HG02970 (cell line): ENCODE data around the gene SPP2.

Experiments used
- ATAC-seq: cut with Tn5 transposase; IDR thresholded peaks from one replicate; pipeline ENCODE4 v1.9.1; 2021; ENCODE audit warnings: mild to moderate bottlenecking, moderate library complexity, moderate number of reproducible peaks; ENCODE audit not compliant: unreplicated experiment, low FRiP score

Gene SPP2

DNA sequence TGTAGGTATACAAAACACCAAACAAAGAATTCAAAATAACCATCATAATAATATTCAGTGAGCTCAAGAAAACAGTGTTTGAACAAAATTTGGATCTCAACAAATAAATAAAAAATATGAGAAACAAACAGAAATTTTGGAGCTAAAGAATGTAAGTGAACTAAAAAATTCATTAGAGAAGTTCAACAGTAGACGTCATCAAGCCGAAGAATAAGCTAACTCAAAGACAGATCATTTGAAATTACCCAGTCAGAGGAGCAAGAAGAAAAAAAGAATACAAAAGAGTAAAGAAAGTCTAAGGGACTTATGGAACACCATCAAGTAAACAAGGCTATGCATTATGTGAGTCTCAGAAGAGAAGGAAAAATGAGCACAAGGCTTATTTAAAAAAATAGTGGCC is 16.6 kb upstream of the SPP2 start:
- ATAC-seq = no peak

DNA sequence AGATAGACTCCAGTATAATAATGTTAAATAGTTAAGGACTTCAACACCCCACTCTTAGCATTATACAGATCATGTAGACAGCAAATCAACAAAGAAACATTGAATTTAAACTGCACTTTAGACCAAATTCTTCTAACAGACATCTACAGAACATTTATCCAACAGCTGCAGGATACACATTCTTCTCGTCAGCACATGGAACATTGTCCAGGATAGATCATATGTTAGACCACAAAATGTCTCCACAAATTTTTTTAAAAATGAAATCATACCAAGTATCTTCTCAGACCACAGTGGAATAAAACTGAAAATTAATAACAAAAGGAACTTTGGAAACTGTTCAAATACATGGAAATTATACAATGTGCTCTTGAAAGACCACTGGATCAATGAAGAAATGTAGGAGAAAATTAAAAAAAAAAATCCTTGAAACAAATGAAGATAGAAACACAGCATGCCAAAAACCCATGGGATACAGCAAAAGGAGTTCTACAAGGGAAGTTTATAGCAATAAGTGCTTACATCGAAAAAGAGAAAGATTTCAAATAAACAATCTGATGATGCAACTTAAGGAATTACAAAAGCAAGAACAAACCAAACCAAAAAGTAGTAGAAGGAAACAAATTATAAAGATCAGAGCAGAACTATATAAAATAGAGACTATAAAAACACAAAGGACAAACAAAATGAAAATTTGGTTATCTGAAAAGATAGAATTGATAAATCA is 12.3 kb upstream of the SPP2 start:
- no peak for ATAC-seq

DNA sequence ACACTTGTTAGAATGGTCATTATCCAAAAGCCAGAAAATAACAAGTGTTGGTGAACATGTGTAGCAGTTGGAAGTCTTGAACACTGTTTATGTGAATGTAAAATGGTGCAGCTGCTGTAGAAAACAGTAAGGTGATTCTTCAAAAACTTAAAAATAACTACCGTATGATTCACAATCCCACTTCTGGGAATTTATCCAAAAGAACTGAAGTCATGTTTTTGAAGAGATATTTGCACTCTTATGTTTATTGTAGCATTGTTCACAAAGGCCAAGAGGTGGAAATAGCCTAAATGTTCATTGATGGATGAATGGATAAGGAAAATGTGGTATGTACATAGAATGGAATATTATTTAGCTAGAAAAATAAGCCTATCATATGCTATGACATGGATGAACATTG is 6.3 kb upstream of the SPP2 start:
- ATAC-seq = no peak

DNA sequence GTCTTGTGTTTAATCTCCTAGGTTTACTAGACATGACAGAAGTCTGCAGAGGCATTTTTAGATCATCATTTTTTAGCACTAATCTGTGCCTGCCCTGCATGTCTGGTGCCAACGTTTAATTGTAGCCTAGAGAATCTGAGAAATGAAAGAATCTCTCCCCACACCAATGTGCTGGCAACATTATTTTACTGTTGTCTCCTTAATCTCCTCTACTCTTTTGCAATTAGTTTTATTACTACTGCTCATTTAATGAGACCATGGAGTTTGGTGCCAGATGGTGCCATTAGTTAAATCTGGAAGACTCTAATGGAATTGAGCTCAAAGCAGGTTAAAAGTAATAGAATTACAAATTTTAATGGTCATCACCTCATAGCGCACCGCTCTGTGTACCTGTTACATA is 4.0 kb upstream of the SPP2 start:
- ATAC-seq = no peak

DNA sequence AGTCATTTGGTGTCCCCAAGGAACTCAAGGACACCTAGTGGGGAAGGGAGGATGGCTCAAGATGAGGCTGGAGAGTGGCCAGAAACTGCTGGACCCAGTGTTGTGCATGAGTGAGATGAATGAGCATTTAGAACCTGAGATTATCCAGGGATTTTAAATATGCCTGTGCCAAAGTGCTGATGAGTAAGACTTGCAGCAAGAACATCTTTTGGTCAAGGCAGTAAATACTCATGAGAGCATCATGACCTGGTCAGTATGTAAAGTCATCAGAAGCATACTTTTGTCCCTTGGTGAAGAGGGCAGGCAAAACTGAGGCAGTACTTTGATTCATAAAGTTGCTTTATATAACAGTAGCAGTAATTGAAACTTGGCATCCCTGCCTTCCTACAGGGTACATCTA is 3.1 kb upstream of the SPP2 start:
- ATAC-seq = no peak

DNA sequence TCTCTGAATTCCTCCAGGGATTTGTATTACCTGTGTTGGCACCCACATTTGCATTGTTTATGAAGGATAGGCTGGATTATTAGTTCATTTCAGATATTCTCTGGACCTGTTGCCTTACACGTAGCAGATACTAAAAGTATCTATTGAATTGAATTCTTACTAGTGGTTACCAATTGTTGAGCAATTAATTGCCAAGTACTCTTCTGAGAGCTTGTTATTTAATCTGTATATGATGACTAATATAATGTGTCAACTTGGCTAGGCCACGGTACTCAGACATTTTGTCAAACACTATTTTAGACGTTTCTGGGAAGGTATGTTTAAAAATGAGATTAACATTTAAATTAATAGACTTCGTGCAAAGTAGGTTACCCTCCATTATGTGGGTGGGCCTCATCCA is 2.5 kb upstream of the SPP2 start:
- no peak for ATAC-seq

DNA sequence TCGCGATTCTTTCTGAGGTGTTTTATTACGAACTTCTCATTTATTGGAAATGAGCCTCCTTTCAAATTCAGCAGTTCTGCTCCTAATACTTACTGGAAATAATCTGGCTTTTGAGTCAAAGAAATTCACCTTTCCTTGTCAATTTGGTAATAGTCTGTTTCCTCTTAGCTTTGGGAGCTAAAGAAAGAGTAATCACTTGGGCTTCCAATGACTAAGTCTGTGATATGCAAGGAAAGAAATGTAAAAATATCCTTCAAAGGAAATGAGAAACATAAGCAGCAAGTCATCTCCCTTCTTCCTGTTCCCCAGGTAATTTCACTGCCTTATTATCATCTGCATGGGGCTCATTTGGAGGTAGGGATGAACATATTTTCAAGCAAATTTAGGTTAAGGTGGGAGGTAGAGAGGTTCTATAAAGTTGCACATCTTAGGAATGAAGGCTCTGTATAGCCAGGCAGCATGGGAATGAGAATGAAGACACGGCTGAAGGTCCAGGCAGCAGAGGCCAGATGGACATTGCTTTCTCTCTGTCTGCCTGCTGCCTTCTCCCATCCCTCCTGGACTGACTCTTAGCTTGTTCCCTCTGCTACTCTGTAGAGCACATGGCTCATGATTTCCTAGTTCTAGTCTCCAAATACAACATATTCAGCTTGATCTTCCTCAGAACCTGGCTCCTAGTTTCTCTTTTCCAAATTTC is 1.0 kb downstream of the SPP2 start:
- no peak for ATAC-seq

DNA sequence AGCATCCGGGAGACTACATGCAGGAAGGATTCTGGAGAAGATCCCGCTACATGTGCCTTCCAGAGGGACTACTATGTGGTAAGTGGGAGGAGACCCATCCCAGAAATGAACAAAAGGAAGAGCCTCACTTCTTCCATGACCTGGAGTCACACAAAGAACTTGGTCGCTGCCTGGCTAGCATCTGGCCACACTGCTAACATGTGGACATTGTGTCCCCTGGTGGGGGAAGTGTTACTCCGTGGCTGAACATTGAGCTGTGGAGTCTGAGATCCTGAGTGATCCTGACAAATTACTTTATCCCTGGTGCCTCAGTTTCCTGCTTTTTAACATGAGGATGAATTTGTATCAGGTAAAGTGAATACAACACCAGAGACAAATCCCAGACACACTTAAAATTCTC is 8.4 kb downstream of the SPP2 start:
- ATAC-seq = no peak

DNA sequence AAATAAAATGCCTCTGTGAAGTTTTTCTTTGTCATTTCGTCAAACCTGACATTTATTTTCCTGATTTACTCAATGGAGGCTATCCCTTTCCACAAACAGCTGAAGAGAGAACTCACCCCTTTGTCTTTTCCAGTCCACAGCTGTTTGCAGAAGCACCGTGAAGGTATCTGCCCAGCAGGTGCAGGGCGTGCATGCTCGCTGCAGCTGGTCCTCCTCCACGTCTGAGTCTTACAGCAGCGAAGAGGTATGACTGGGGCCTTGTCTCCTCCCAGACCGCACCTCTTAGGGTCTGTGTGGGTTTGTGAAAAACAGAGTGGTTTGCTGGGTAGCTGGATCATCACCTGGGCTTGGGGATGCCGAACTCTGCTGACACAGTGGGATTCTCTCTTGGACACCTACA is 9.7 kb downstream of the SPP2 start:
- ATAC-seq = no peak

DNA sequence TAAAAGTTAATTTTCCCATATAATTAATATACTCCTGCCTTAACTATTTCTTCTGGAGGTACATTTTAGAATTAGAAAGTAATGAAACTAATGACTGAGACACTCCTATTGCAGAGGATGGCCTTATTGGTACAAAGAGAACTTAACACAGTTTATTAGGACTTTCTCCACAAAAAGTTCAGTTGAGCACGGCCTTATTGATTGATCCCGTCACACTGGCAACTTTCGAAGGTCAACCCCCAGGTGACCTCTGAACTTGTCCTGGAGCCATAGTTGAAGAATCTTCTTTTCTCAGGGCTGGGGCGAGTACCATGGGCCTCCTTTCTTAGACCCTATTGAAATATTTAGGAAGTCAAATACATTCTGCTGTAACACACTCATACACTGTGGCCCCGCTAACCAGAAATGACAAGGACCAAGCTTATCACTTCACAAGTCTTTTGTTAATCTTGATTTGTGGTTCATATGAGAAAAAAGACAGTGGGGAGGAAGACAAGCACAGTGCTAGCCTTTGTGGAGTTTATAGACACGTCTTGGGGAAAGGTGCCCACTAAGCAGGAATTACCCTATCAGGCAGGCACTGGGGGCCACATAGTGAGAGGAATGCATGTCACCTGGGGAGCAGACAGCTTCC is 11.2 kb downstream of the SPP2 start:
- no peak for ATAC-seq

DNA sequence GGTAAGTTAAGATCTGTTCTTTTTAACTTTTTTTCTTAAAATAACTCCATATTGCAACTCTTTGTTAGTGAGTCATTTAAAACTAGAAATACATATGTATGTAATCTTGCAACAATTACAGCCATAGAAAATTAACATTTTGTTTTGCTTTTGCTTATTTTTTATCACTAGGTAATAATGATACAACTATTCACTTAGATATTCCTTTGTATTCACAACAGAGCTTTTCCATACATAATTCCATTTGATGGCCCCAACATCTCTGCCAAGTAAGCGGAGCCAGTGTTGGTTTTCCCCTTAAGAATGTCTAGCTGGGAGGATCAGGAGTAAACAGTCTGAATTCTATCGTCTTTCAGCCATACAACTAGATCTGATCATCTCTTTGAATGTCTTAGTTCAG is 16.1 kb downstream of the SPP2 start:
- no peak for ATAC-seq

DNA sequence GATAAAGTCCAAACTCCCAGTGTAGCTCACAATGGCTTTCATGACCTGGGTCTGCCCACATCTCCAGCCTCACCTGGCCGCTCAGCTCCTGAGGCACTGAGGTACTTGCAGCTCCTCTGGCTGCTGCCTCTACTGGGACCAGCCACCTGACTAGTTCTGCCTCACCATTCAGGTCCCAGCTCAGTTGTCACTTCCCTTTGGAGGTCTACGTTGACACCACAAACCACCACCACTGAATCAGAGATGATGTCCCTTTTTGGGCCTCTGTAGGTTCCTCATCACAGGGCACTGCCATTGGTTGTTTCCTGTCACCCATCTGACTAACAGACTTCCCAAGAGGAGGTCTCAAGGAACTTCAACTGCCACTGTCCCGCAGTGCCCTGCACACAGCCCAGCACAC is 21.2 kb downstream of the SPP2 start:
- ATAC-seq = no peak

DNA sequence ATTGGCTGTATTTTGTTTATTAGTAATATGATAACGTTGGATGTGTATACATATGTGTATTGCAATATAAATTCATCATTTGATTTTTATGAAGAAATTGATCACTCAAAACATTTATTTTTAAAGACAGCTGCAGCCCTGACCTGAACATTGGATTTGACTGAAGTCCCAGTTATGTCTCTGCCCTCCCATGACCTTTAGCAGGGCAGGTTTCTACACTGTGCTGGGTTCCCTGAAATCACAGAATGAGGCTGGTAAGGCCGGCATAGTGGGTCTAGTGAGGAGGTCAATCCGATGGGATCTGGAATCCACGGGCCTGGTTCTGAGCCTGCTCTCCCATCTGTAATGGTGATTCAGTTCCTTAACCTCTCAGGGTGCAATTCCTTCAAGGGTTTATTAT is 22.0 kb downstream of the SPP2 start:
- ATAC-seq = no peak

DNA sequence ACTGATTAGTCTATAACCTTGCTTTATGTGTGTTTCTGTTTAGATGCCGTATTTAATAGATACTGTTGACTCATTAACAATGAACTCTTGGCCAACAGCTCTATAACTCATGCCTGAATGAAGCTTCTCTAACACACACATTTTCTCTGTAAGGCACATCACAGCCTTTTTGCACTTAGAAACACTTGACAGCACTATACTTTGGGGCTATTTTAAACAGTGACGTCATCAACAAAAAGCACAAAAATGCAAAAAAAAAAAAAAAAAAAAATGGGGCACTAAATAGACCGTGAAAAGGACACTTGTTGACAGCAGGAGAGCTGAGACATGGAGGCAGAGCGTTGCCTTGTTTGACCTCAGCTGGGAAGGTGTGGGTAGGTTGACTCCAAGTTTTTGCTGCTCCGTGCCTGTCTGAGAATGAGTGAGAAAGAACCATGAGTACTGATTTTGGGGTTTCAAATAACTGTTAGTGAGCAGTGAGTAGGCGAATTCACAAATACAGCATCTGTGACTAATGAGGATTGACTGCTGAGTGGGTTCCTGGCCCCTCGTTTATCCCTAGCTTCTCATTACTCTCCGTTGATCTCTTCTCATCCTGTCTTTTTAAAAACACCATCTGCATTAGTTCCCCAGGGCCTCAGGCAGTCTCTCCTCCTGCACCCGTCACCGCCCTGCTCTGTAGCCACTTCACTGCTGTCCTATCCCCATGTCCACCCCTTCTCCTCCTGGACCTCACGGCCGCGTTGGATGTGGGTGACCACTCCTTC is 24.4 kb downstream of the SPP2 start:
- ATAC-seq = no peak

DNA sequence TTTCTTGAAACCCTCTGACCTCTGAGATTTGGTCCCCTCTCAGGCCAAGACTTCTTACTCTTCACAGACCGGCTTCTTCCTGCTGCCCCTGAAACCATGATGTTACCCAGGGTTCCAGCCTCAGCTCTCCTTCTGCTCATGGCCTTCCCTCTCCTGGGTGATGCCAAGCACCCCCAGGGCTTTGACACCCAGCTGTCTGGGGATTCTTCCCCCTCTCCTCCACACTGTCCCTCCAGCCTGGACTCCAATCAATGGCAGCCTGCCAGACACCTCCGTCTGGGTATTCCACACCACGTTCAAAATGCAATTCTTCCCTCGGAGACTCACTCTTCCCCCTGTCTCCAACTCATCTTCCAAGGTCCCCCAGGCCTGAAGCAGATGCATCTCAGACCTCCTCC is 25.0 kb downstream of the SPP2 start:
- ATAC-seq = no peak

DNA sequence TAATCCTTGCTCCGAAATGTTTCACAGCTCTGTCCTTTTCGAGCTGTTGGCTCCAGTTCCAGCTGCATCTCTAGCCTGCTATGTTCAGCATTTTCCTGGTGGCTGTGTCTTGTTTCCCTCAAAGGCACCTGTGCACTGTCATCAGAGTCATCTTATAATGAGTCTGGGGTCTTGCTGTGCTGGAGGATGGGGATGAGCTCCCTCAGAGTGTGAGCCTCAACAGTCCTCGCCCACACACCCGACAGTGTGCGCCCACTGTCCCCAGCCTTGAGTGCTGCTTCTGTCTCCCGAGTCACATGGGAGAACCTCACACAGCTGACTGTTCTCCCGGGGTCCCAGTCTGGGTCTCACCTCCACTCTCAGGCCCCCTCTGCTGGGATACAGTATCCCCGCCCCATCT is 25.4 kb downstream of the SPP2 start:
- ATAC-seq = no peak

DNA sequence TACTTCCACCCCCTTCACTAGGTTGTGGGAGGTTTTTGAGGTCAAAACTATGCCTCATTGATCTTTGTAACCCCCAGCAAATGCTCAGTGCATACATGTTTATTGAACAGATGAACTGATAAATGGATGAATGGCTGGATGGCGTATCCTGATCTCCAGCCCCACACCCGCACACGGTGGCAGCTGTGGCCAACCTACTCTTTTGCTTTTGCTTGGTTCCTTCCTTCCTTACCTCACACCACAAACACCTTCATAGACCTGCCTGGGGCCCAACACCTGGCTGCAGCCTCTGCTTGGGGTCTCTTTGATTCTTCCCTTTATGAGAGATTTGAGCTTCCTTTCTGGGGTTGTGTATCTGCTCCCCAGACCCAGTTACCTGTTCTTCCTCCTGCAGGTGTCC is 25.9 kb downstream of the SPP2 start:
- ATAC-seq = no peak

DNA sequence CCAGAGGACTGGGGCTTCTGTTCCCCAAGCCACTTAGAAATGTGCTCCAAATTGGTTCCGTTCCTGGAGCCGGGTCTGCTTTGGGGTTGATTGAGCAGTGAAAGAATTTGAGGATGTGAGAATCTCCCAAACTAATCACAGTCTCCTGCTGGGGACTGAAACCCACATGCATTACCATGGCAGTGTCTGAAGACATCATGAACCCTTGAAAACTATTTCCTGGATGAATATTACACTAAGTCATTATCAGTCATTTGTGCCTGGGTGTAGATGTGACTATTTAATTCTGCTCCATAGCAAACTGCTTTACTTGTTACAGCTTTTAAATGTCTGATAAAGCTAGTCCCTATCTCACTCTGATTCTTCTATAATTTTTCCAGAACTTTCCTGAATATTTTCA is 27.6 kb downstream of the SPP2 start:
- no peak for ATAC-seq

DNA sequence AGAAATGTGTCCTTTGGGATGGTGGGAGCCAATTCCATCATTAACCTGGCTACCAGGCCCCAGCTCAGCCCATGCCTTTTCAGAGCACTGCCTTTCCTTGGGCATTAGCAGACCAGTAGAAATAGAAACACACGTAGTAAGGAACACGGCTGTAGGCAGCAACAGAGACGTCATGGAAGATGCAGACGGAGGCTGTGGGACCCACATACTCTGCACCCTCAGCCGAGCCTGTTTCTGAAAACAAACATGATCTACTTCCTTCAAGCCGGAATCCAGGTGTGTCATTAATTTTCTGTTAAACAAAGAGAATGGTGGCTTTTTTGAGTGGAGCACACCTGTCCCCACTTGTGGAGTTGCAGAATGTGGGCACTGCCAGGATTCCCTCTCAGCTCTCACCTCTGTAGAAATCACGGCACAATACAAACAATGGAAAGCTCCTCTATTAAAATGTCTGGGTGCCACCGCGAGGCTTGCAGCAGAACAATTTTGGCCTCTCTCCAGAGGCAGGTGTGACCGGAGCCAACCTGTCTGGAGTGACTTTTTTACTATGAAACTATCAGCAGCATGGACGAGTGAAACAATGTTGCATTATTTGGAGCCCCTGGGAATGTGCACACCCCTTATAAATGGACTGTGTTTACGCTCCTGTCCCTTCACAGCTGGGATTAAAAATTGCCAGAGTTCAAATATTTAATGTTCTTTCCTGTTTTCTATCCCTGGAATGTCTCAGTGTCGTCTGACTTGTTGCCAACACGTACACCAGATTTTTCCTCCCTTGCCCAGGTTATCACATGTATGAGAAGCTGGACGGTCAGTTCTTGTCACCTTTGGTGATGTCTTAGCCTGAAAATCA is 31.7 kb downstream of the SPP2 start:
- no peak for ATAC-seq

DNA sequence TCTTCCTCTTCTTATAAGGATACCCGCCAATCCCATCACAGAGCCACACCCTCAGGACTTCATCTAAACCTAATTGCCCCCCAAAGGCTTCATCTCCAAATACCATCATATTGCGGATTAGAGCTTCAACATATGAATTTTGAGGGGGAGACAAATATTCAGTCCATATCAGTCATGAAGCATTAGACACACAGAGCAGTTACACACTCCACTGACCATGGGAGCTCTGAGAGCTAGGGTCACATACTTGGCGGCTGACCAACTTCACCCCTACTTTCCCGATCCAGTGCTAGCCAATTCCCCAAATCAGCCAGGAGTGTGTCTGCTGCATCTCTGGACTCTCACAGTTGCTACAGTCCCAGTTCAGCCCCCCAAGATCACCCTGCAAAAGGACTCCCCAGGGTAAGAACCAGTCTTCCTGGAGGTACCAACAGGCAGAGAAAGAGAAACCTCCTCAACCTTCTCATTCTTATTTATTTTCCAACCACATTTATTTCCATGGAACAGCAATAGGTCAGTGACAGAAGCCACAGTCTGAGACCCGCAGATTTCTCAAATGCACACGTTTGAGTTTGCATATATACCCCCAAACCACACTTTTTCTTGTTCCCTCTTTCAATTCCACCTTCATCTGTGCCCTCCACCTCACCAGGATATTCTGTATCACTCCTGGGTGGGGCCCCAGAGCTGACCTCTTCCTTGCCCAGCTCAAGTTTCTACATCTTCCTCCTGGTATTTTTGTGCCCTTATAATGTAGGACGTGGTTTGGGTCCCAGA is 33.3 kb downstream of the SPP2 start:
- ATAC-seq = no peak
